ENCODE results near the gene PAPOLB. TPM values are rescaled to one million over a fixed set of nuclear protein-coding genes. Genes with fewer than 3 reads are reported as not detected.

PAPOLB gene
- total and polyA plus RNA-seq, 2 donors (not counting 3 experiments of a cell fraction or from before 2014, with no cell fraction given), result 0.07 TPM; not detected in 1

GRCh38 chr7:4875391-4875790 lies 13.6 kb upstream of the PAPOLB start:
- ChIA-PET CTCF (no interaction called here), POLR2A (no interaction called here)
- H3K9me3 ChIP-seq (replicated peaks; ENCODE audit: control insufficient read depth, insufficient read depth, low read length), result no peaks in the 10 kb centered on the region
- no peaks in the 10 kb centered on the region for H3K27me3 ChIP-seq (ENCODE audit: control insufficient read depth in 2 of 2, insufficient read depth in 2 of 2, low read length in 2 of 2)
- no peaks in the 10 kb centered on the region for H3K79me2 ChIP-seq (ENCODE audit: control insufficient read depth, insufficient read depth, low read length)
- no peak for TF ChIP-seq GATA2 (IDR thresholded peaks at IDR 0.05; ENCODE audit: insufficient read depth, insufficient read length, low read depth, low read length)
- no peak for TF ChIP-seq FOS (IDR thresholded peaks at IDR 0.05; ENCODE audit: borderline replicate concordance, insufficient read depth, low read length)
- no peak for TF ChIP-seq MAX (IDR thresholded peaks at IDR 0.05; ENCODE audit: insufficient read depth, insufficient read length)
- no peak for TF ChIP-seq POLR2A (IDR thresholded peaks at IDR 0.05; ENCODE audit: low read depth, low read length)
- TF ChIP-seq MYC (IDR thresholded peaks at IDR 0.05; ENCODE audit: low read depth, low read length), result no peak
- TF ChIP-seq POLR2AphosphoS5 (IDR thresholded peaks at IDR 0.05; ENCODE audit: insufficient read depth, low read depth, low read length), result no peak
- no peak for TF ChIP-seq EZH2 (IDR thresholded peaks at IDR 0.05; ENCODE audit: borderline replicate concordance, low read depth, low read length, severe bottlenecking)
- no peak for TF ChIP-seq CTCF (IDR thresholded peaks at IDR 0.05; ENCODE audit: extremely low read depth in 1 of 2, insufficient read depth in 1 of 2, low read depth in 1 of 2, low read length in 2 of 2)
- TF ChIP-seq JUN (IDR thresholded peaks at IDR 0.05; ENCODE audit: borderline replicate concordance, insufficient read depth, insufficient read length, low read depth), result no peak
- dilution Hi-C loops (cut with MboI; ENCODE audit: extremely low pct_ligation_motif_present, low sequenced_read_pairs), result no loop called here
- H3K36me3 ChIP-seq (ENCODE audit: control insufficient read depth in 2 of 2, extremely low read depth in 1 of 2, insufficient read depth in 2 of 2, low read length in 2 of 2), result no peaks in the 10 kb centered on the region
- no TSS peak for BruUV-seq (replicated peaks)
- no peak overlapping the region for H3K4me2 ChIP-seq (ENCODE audit: insufficient read depth, low read length)
- no peak overlapping the region for H3K4me3 ChIP-seq (replicated peaks in 1 of 3; ENCODE audit: insufficient read depth in 1 of 3, low read depth in 1 of 3, low read length in 3 of 3)
- FAIRE-seq (no peak), DNase-seq (ENCODE audit: low read depth, low spot score) (no peak)
- intact Hi-C loops (cut with micrococcal nuclease), result no loop called here
- H3K9ac ChIP-seq (replicated peaks; ENCODE audit: extremely low read depth, insufficient read depth, low read length), result no peak overlapping the region
- H2AFZ ChIP-seq (ENCODE audit: low read depth, low read length), result no peak overlapping the region
- no peak overlapping the region for H3K27ac ChIP-seq (ENCODE audit: insufficient read depth, low read depth, low read length)
- H4K20me1 ChIP-seq (replicated peaks; ENCODE audit: control insufficient read depth, extremely low read depth, insufficient read depth, low read length), result no peaks in the 10 kb centered on the region
- H3K9me1 ChIP-seq (replicated peaks; ENCODE audit: control insufficient read depth, extremely low read depth, insufficient read depth, low read length), result no peaks in the 10 kb centered on the region
- no peaks in the 10 kb centered on the region for H3K4me1 ChIP-seq (ENCODE audit: control insufficient read depth, extremely low read depth, insufficient read depth, low read length)
